GM18861 (cell line): ENCODE measurements around the gene MMRN1.
A peak's percentile ranks its signal among the peaks of the same experiment; 100 is the strongest.

Experiments used
- ATAC-seq: cut with Tn5 transposase; IDR thresholded peaks from one replicate; pipeline ENCODE4 v1.9.1; 2021; ENCODE audit not compliant: unreplicated experiment

Gene MMRN1

DNA sequence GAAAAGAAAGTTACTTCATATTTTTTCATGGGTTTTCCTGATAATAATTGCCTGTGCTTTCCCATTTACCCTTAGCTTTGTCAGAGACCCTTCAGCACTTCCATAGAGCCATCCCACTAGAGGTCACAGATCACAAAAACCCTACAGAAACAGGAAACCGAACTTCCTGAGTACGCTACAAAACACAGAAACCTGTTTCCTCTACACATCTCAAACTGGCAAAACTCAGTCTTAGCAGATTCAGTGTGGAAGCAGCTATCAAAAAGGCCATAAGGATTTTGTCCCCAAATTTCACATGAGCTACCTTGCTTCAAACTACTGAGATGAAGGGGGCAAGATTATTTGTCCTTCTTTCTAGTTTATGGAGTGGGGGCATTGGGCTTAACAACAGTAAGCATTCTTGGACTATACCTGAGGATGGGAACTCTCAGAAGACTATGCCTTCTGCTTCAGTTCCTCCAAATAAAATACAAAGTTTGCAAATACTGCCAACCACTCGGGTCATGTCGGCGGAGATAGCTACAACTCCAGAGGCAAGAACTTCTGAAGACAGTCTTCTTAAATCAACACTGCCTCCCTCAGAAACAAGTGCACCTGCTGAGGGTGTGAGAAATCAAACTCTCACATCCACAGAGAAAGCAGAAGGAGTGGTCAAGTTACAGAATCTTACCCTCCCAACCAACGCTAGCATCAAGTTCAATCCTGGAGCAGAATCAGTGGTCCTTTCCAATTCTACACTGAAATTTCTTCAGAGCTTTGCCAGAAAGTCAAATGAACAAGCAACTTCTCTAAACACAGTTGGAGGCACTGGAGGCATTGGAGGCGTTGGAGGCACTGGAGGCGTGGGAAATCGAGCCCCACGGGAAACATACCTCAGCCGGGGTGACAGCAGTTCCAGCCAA lies at the start of gene MMRN1:
MMRN1 (plus strand) TSS at position 206 of the 902 bp plus-strand sequence; CDS start at position 324, 118 bp downstream.
- ATAC-seq, result peak; percentile 48

GRCh38 chr4:89847571-89848325 lies 46.9 kb upstream of the MMRN1 start:
- no peak for ATAC-seq

- no peak for ATAC-seq
Observed at GRCh38 chr4:89855236-89855635, 39.4 kb upstream of the MMRN1 start.

DNA sequence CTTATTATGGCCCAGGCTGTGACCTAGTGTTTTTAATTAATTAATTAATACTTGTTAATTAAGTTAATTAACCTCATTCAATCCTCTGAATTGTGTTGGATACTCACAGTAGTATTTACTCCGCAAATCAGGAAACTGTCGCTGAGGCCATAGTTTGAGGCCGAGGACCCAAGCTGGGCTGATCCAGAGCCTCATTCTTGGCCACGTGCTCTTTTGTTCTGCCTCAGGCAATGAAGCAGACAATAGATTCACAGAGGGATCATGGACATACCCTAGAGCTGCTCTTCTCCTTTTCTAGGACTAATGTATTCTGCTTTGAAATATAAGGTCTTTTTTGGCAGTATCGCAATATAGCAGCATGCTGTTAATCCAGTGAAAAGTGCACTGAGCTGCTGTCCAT lies 33.7 kb upstream of the MMRN1 start:
- no peak for ATAC-seq

DNA sequence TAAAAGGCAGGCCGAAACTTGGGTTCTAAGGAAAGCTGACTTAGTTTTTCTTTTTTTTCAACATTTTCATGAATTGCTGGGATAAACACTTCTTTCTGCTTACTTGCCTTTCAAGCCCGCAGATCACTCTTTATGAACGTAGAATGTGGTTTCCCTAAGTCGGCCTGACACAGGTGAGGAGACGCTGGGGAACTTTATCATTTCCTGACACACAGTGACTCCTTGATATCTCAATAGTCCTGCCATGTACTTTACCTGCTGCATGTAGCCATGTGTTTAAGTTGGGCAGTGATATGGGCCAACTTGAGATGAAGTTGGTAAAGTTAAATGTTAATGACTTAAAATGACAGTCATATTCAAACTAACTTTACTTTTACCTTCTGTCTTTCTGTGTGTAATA lies 31.1 kb upstream of the MMRN1 start:
- ATAC-seq, result no peak

DNA sequence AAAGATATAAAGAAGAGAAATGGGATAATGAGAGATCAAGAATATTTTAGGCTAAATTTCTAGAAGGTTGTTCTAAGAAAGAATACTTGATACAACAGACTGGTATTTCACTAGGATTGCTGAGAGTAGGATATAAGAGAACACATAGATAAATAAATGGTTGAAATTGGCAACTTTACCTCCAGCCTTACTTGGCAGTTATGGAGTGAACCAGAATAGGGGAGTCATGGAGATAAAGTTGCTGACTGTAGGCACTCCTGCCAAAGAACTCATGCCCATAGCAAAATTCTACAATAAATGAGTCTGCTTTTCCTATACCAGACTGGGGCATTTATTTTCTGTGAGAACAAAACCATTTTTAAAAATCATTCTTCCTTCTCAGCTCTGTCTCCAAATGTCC lies 26.4 kb upstream of the MMRN1 start:
- ATAC-seq, result no peak

- no peak for ATAC-seq
Observed at GRCh38 chr4:89868999-89869589, 25.6 kb upstream of the MMRN1 start.

DNA sequence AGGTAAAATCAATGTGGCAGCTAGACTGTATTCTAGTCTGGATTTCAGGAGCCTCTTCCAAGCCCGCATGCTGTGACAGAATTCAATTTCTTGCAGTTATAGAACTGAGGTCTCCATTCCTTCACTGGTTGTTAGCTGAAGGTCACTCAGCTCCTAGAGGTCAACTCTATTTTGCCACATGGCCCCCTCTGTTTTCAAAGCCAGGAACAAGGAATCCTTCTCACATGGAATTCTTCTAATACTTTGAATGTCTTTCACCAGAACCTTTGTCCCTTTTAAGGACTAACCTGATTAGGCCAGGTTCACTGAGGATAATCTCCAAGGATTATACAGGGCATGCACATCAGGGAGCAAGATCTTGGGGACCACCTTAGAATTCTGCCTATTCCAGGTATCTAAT lies 23.4 kb upstream of the MMRN1 start:
- no peak for ATAC-seq

- no peak for ATAC-seq
Observed at GRCh38 chr4:89876548-89876947, 18.1 kb upstream of the MMRN1 start.

- no peak for ATAC-seq
Observed at GRCh38 chr4:89878611-89879010, 16.0 kb upstream of the MMRN1 start.

DNA sequence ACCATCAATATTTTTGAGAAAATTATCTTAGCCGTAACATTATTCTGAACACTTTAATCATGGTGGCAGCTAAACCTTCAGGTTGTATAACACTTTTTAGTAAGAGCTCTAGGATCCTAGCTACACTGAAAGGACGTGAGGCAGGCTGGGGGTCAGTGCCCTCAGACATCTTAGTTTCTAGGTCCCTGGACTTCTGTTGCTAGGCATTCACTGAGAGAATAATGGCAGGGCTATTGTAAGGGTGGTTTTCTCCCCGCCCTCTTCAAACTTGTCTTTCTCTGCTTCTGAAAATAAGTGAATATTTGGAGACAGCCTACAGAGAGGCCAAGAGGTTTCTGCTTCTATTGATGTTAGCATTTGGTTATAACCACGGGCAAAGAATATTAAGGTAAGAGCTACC lies 15.4 kb upstream of the MMRN1 start:
- no peak for ATAC-seq

GRCh38 chr4:89889289-89889688 lies 5.4 kb upstream of the MMRN1 start:
- no peak for ATAC-seq

DNA sequence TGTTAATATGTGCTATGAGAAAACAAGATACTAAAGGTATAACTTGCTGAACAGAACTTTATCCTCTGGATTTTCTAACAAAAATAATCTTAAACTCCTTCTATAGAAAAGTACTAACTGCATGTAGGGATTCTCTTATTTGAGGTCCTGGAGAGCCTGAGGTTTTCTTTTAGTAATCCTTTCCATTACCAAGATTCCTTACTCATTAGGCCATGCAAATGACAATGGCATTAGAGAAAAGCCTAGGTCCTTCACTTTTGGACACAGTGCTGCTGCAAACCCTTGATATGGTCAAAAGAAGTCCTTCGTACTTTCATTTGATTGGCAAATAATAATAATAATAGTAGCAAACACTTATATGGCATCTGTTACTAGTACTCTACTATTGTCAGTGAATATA lies 3.2 kb downstream of the MMRN1 start:
- no peak for ATAC-seq

DNA sequence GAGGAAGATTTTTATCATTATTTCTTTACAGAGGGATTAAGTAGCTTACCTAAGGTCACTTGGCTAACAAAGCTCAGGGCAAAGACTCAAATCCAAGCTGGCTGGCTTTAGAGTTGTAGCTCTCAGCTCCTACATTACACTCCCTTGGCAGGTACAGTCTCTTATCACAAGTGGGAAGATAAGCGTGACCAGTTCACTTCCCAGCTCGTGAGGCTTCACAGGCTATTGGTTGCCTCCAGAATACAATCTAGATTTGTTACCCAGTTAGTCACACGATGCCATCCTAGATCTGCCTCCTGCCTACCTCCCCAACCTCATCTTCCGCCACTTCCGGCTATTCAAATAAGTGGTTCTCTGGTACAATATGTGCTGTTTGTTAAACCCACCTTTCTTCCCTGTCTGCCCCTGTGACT lies 3.7 kb downstream of the MMRN1 start:
- peak; percentile 41 for ATAC-seq

- ATAC-seq, result no peak
Observed at GRCh38 chr4:89899152-89899551, 4.5 kb downstream of the MMRN1 start.

- no peak for ATAC-seq
Observed at GRCh38 chr4:89899854-89900253, 5.2 kb downstream of the MMRN1 start.

GRCh38 chr4:89901808-89902431 lies 7.3 kb downstream of the MMRN1 start:
- peak; percentile 77 for ATAC-seq

GRCh38 chr4:89904524-89904923 lies 9.9 kb downstream of the MMRN1 start:
- ATAC-seq, result no peak

DNA sequence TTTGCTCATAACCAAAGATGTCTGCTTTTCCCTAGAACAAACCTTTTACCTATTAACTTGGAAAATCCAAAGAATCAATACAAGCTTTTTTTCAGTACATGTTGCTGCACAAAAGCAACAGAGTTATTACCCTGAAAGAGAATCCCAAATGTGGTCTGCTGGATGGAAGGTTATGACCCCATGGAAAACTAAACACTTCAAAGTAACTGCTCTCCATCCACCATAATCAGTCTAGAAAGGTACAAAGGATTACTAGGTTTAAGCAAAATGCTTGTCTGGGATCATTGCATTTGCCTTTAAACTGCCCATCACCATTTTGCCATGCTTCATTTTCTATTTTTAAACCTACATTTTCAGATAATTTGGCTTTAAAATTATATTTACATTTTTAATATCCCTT lies 11.7 kb downstream of the MMRN1 start:
- ATAC-seq, result no peak

DNA sequence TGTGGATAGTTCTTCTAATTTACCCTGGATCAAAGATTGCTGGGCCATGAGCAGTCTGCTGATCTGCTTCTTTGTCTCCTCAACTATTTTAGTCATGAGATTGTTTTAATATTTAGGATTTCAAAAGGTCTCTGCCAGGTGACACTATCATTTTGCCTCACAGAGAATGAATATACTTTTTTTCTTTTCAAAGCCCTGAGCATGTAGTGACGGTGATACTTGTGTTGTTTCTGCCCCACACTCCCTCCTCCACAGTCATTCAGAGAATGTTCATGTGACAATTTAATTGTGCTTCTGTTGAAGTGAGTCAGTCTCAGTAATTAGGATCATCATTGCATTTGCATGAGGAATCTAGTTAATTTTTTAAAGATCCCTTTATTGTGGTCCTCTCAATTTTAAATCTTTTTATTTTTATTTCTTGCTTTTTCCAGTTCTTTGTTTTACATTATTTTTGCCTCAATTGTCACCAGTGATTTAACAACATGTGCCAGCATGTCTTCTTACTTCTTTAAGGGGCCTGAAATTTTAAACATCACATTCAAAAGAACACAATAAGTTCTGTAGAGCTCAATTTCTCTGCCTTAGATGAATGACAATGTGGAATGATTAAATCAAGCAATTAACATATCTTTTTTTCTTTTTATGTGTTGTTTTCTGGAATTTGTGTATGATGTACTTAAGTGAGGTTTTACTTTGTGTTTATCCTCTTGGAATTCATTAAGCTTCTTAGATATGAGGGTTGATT lies 12.3 kb downstream of the MMRN1 start:
- ATAC-seq, result no peak

DNA sequence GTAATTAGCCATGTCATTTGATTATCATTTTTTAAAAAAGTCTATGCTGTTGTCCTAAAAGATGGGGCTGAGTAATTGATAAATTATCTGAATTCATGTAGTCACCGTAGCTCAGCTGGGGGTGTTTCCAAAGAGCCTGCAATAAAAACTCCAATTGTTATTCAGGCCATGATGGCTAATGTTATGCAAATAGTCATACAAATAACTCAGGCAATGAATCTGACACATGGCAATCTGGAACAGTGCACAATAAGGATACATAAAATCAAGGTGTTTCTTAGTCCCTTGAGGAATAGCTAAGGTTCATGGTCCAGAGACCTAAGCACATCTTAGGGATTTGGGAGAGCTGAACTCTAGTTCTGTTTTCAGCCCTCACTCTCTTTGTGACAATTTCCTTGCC lies 15.2 kb downstream of the MMRN1 start:
- no peak for ATAC-seq
